ENCODE results near the gene ZGRF1.

DNA sequence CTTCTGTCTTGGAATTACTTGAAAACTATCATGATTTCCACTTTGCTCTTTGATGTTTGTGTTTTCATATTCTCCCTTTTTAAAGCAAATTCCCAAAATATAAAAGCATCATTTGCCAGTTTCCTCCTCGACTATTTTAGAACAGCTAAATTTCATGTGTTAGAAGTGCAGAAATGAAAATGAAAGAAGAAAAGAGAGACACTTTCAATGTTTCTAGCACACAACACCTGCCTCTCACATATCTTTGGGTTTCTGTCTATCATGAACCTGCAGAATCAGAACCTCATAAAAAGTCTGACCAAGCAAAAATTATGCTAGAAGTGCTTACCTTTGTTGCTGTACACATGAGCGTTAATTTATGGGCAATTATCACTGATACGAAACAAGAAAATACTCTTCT lies 118.8 kb downstream of the ZGRF1 start:
- TF ChIP-seq, protein P1, sequence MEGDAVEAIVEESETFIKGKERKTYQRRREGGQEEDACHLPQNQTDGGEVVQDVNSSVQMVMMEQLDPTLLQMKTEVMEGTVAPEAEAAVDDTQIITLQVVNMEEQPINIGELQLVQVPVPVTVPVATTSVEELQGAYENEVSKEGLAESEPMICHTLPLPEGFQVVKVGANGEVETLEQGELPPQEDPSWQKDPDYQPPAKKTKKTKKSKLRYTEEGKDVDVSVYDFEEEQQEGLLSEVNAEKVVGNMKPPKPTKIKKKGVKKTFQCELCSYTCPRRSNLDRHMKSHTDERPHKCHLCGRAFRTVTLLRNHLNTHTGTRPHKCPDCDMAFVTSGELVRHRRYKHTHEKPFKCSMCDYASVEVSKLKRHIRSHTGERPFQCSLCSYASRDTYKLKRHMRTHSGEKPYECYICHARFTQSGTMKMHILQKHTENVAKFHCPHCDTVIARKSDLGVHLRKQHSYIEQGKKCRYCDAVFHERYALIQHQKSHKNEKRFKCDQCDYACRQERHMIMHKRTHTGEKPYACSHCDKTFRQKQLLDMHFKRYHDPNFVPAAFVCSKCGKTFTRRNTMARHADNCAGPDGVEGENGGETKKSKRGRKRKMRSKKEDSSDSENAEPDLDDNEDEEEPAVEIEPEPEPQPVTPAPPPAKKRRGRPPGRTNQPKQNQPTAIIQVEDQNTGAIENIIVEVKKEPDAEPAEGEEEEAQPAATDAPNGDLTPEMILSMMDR (IDR thresholded peaks at IDR 0.05) = no peak
- TF ChIP-seq EP300 (IDR thresholded peaks at IDR 0.05) = no peak
- no peak for TF ChIP-seq POLR2A (IDR thresholded peaks at IDR 0.05)
